Right lobe of liver (tissue), 6 donors: ENCODE results near the gene ANKS1B. TPM values are rescaled to one million over a fixed set of nuclear protein-coding genes. Genes with fewer than 3 reads are reported as not detected.
A peak's percentile ranks its signal among the peaks of the same experiment; 100 is the strongest.

Experiments
- ATAC-seq, 4 donors: fragments of 200-7000 bp; cut with Tn5 transposase; one replicate each; pipeline ENCODE4 v1.9.1; 2020; ENCODE audit warnings: mild to moderate bottlenecking in 4 of 4, moderate library complexity in 4 of 4
- DNase-seq, 3 donors: peaks; one replicate each; pipeline ENCODE4 v3.0.0-alpha.2; 2020
- H3K27ac ChIP-seq, 3 donors: fragments of 200-600 bp; one replicate each; pipeline ENCODE4 v1.8.0; 2022
- H3K27me3 ChIP-seq, 2 donors: fragments of 200-600 bp; one replicate each; pipeline ENCODE4 v1.8.0; 2022
- H3K36me3 ChIP-seq, 4 donors: fragments of 200-600 bp; sonication (generic) in 1 of 4; one replicate each; pipeline versions ENCODE4 v1.5.1 to v1.8.0; 2017 to 2022; ENCODE audit warnings: control low read depth in 1 of 4
- H3K4me1 ChIP-seq, 4 donors: fragments of 200-600 bp; sonication (generic) in 1 of 4; one replicate each; pipeline versions ENCODE4 v1.5.1 to v1.8.0; 2017 to 2022; ENCODE audit warnings: control low read depth in 1 of 4
- H3K4me3 ChIP-seq, 3 donors: fragments of 200-600 bp; one replicate each; pipeline ENCODE4 v1.8.0; 2022
- H3K9me3 ChIP-seq, 4 donors: fragments of 200-600 bp; sonication (generic) in 1 of 4; one replicate each; pipeline versions ENCODE4 v1.5.1 to v1.8.0; 2017 to 2022; ENCODE audit warnings: control low read depth in 1 of 4
- CTCF ChIP-seq, 4 donors: fragments of 200-600 bp in 3 of 4; fragments of 450-650 bp in 1 of 4; IDR thresholded peaks; one replicate each; pipeline versions ENCODE4 v1.5.1 to v1.8.0; 2016 to 2022; ENCODE audit warnings: antibody characterized with exemption in 4 of 4, mild to moderate bottlenecking in 2 of 4
- POLR2A ChIP-seq: fragments of 450-650 bp; IDR thresholded peaks from one replicate; pipeline ENCODE4 v1.6.1; 2017; ENCODE audit warnings: antibody characterized with exemption, mild to moderate bottlenecking
- WGBS: methylation state at CpG from one replicate; pipeline ENCODE4 v1.1.6; 2018; ENCODE audit warnings: low coverage, low lambda C conversion rate; ENCODE audit not compliant: insufficient coverage; ENCODE audit errors: missing lambda C conversion rate; 5-methylcytosine and 5-hydroxymethylcytosine counted together
- intact Hi-C, 2 donors: fragments of 100-400 bp; cut with DNase I; formaldehyde crosslinking; loops; one replicate each; pipeline versions ENCODE4 v1.11.2 to v1.14.1; 2022
- total RNA-seq, 6 experiments: library from RNA; depleted of rRNA in 2 of 6; stranded (reverse); fragments of >200 nt in 2 of 6; fragmentation: NEBNext Ultra II Directional in 3 of 6; extraction: Animal tissue kit (Norgen Biotek cat#: 25700) in 3 of 6; gene quantifications; one replicate each; pipeline versions ENCODE4 v1.1.0 to v1.2.4, GENCODE V29; 2016 to 2023
- donor health status: DM: no; HTN: yes; CAD: no.
- donor health status: DM: no; HTN: no; CAD: no.
- donor health status: DM: no; HTN: no; CAD: no.
- donor health status: DM: no; HTN: yes; CAD: no.
- donor health status: DM: no; HTN: yes; CAD: no.

Gene ANKS1B
- total RNA-seq, 6 experiments from 2014 or later, result 0.17 to 1.9 (median 0.44) TPM; not detected in 1

- intact Hi-C loops, result no loop called here
- Histone ChIP-seq H3K27ac (no peak overlapping the region), H3K4me1 (no peaks in the 10 kb centered on the region), H3K9me3 (no peaks in the 10 kb centered on the region), H3K36me3 (no peaks in the 10 kb centered on the region), H3K4me3 (no peak overlapping the region), H3K27me3 (no peaks in the 10 kb centered on the region)
- ATAC-seq, result peak in 2 of 4 donors; percentile 17 to 39
- no peak for DNase-seq
- 25% methylated on average over 4 of the region's 4 CpGs for WGBS
- TF ChIP-seq POLR2A (no peak), CTCF (IDR thresholded peaks at IDR 0.05) (peak in 2 of 4 donors; percentile 15 to 18)
Observed at GRCh38 chr12:98955284-98955683, 1029.5 kb downstream of the ANKS1B start.

GRCh38 chr12:98954506-98954905, 1030.2 kb downstream of the ANKS1B start:
- Histone ChIP-seq H3K36me3 (no peaks in the 10 kb centered on the region), H3K27me3 (no peaks in the 10 kb centered on the region), H3K27ac (no peak overlapping the region), H3K4me3 (no peak overlapping the region), H3K9me3 (no peaks in the 10 kb centered on the region), H3K4me1 (no peaks in the 10 kb centered on the region)
- intact Hi-C loops, result no loop called here
- ATAC-seq, result no peak
- 73% methylated on average over 1 of the region's 1 CpG for WGBS
- no peak for DNase-seq
- TF ChIP-seq CTCF (IDR thresholded peaks at IDR 0.05) (no peak), POLR2A (no peak)

- no peak overlapping the region for H3K4me3 ChIP-seq
- H3K36me3 ChIP-seq, result no peaks in the 10 kb centered on the region
- TF ChIP-seq POLR2A, result no peak
- no peak for TF ChIP-seq CTCF (IDR thresholded peaks at IDR 0.05)
- 66% methylated on average over 7 of the region's 7 CpGs for WGBS
- DNase-seq (no peak), ATAC-seq (no peak)
- intact Hi-C loops, result no loop called here
- H3K27me3 ChIP-seq, result no peaks in the 10 kb centered on the region
- no peak overlapping the region for H3K27ac ChIP-seq
- H3K9me3 ChIP-seq, result no peaks in the 10 kb centered on the region
- no peaks in the 10 kb centered on the region for H3K4me1 ChIP-seq
Observed at GRCh38 chr12:98951406-98951805, 1033.3 kb downstream of the ANKS1B start.

- intact Hi-C loops, result no loop called here
- WGBS, result 34% methylated on average over 4 of the region's 4 CpGs
- Histone ChIP-seq H3K4me1 (no peaks in the 10 kb centered on the region), H3K27ac (no peak overlapping the region), H3K36me3 (no peaks in the 10 kb centered on the region), H3K9me3 (no peaks in the 10 kb centered on the region), H3K4me3 (no peak overlapping the region), H3K27me3 (no peaks in the 10 kb centered on the region)
- DNase-seq, result no peak
- TF ChIP-seq POLR2A (no peak), CTCF (IDR thresholded peaks at IDR 0.05) (no peak)
- no peak for ATAC-seq
Observed at GRCh38 chr12:98948343-98948949, 1036.3 kb downstream of the ANKS1B start.
